NCI-H187 (cell line): ENCODE data around the gene ALG9.

Experiments used
- DNase-seq, 2 experiments: peaks; one replicate each; lab custom pipeline; 2025; lab: John Stamatoyannopoulos, UW

Gene ALG9

GRCh38 chr11:111882202-111882601, 10.8 kb upstream of the ALG9 start:
- no peak for DNase-seq

GRCh38 chr11:111879637-111879960, 8.2 kb upstream of the ALG9 start:
- DNase-seq, result no peak

GRCh38 chr11:111878849-111879636, 7.7 kb upstream of the ALG9 start, which contains the start of the genes CFAP68 and FDXACB1:
TSS of gene CFAP68 (plus strand) at chr11:111879541. CDS start at chr11:111879561, 20 bp downstream.
TSS of gene FDXACB1 (minus strand) at chr11:111879165. CDS start at chr11:111879132, 33 bp downstream.
- DNase-seq, result peak; percentile 92 to 95

GRCh38 chr11:111878385-111878848, 7.0 kb upstream of the ALG9 start:
- DNase-seq, result no peak

GRCh38 chr11:111871693-111872161, 346 bp upstream of the ALG9 start:
- no peak for DNase-seq

GRCh38 chr11:111870522-111870885, 877 bp downstream of the ALG9 start:
- no peak for DNase-seq

GRCh38 chr11:111870113-111870512, 1.3 kb downstream of the ALG9 start:
- DNase-seq, result no peak

GRCh38 chr11:111860257-111860656, 11.1 kb downstream of the ALG9 start:
- DNase-seq, result no peak

GRCh38 chr11:111855506-111855905, 15.9 kb downstream of the ALG9 start:
- DNase-seq, result no peak

- DNase-seq, result no peak
These were observed 19.3 kb downstream of the ALG9 start for GRCh38 chr11:111852103-111852502.

- DNase-seq, result no peak
These were observed 19.7 kb downstream of the ALG9 start for GRCh38 chr11:111851636-111852035.

- DNase-seq, result no peak
These were observed 20.3 kb downstream of the ALG9 start for GRCh38 chr11:111851067-111851466.

- DNase-seq, result no peak
These were observed 21.8 kb downstream of the ALG9 start for GRCh38 chr11:111849631-111850030.

- no peak for DNase-seq
These were observed 24.7 kb downstream of the ALG9 start for GRCh38 chr11:111846636-111847035.

- no peak for DNase-seq
These were observed 25.3 kb downstream of the ALG9 start for GRCh38 chr11:111846063-111846462.

GRCh38 chr11:111845276-111846028, 25.9 kb downstream of the ALG9 start:
- no peak for DNase-seq

GRCh38 chr11:111843661-111844060, 27.7 kb downstream of the ALG9 start:
- DNase-seq, result no peak

GRCh38 chr11:111841370-111842053, 29.9 kb downstream of the ALG9 start:
- peak; percentile 12 to 34 for DNase-seq

- DNase-seq, result no peak
These were observed 31.2 kb downstream of the ALG9 start for GRCh38 chr11:111840143-111840542.

GRCh38 chr11:111838054-111838453, 33.3 kb downstream of the ALG9 start:
- DNase-seq, result no peak

- DNase-seq, result no peak
These were observed 34.0 kb downstream of the ALG9 start for GRCh38 chr11:111837366-111837891.

- no peak for DNase-seq
These were observed 34.7 kb downstream of the ALG9 start for GRCh38 chr11:111836721-111837120.
